Caco-2 (cell line): ENCODE measurements around the gene GBX2. TPM values are rescaled to one million over a fixed set of nuclear protein-coding genes. Genes with fewer than 3 reads are reported as not detected.
A peak's percentile ranks its signal among the peaks of the same experiment; 100 is the strongest.

Experiments
- BruUV-seq: library from RNA; stranded (reverse); fragments of 400-500 nt; replicated peaks from 2 replicates; lab custom pipeline; 2021; lab: Mats Ljungman, UMichigan
- CTCF ChIA-PET: fragments of 300-600 bp; sonication (Branson Sonifier 250); formaldehyde crosslinking; loops from one replicate; lab custom pipeline; 2022; ENCODE audit warnings: antibody characterized with exemption; lab: Charles Lee
- POLR2A ChIA-PET: fragments of 300-600 bp; sonication (Branson Sonifier 250); formaldehyde crosslinking; loops from one replicate; lab custom pipeline; 2022; ENCODE audit warnings: antibody characterized with exemption; lab: Charles Lee
- DNase-seq, 2 experiments: peaks; one replicate each; pipeline versions ENCODE4 v3.0.0 to v3.0.0-alpha.2; 2020 to 2022
- H3K27me3 ChIP-seq: replicated peaks from 2 replicates; pipeline ENCODE4 v1.6.0; 2011; ENCODE audit warnings: low read length; ENCODE audit not compliant: control insufficient read depth, insufficient read depth
- H3K36me3 ChIP-seq: 2 replicates; pipeline ENCODE4 v1.5.1; 2011; ENCODE audit warnings: low read length; ENCODE audit not compliant: control insufficient read depth, insufficient read depth
- H3K4me1 ChIP-seq: fragments of 250-450 bp; sonication (Bioruptor Pico); 2 replicates; pipeline ENCODE4 v1.5.1; 2020; ENCODE audit warnings: mild to moderate bottlenecking
- H3K4me3 ChIP-seq: 2 replicates; pipeline ENCODE4 v1.5.1; 2011; ENCODE audit warnings: low read depth, mild to moderate bottlenecking, control low read depth, low read length
- H3K9me3 ChIP-seq: fragments of 250-450 bp; sonication (Bioruptor Pico); 2 replicates; pipeline ENCODE4 v1.5.1; 2020; ENCODE audit warnings: mild to moderate bottlenecking, moderate library complexity
- H3K27ac Mint-ChIP-seq: one replicate; pipeline ENCODE4 v1.8.0; 2022; ENCODE audit warnings: mixed read lengths; ENCODE audit not compliant: unreplicated experiment
- H3K27me3 Mint-ChIP-seq: one replicate; pipeline ENCODE4 v1.8.0; 2022; ENCODE audit warnings: mixed read lengths; ENCODE audit not compliant: insufficient read depth, unreplicated experiment
- H3K36me3 Mint-ChIP-seq: one replicate; pipeline ENCODE4 v1.8.0; 2022; ENCODE audit warnings: mild to moderate bottlenecking, mixed read lengths; ENCODE audit not compliant: insufficient read depth, unreplicated experiment
- H3K4me1 Mint-ChIP-seq: one replicate; pipeline ENCODE4 v1.8.0; 2022; ENCODE audit warnings: low read depth, mixed read lengths; ENCODE audit not compliant: unreplicated experiment
- H3K4me3 Mint-ChIP-seq: one replicate; pipeline ENCODE4 v1.8.0; 2022; ENCODE audit warnings: mild to moderate bottlenecking, moderate library complexity, mixed read lengths; ENCODE audit not compliant: unreplicated experiment
- H3K9me3 Mint-ChIP-seq: one replicate; pipeline ENCODE4 v1.8.0; 2022; ENCODE audit warnings: mixed read lengths; ENCODE audit not compliant: unreplicated experiment
- CTCF ChIP-seq, 2 experiments: fragments of 200-600 bp in 1 of 2; IDR thresholded peaks; 1 replicate in 1 of 2; 2 replicates in 1 of 2; pipeline versions ENCODE4 v1.5.1 to v1.8.0; 2011 to 2022; ENCODE audit warnings: antibody characterized with exemption in 1 of 2, control low read depth in 1 of 2, inconsistent platforms in 1 of 2, low read depth in 1 of 2, low read length in 1 of 2, mild to moderate bottlenecking in 1 of 2, moderate library complexity in 1 of 2; ENCODE audit not compliant: insufficient read depth in 1 of 2, severe bottlenecking in 1 of 2, unreplicated experiment in 1 of 2
- intact Hi-C: fragments of 100-400 bp; cut with micrococcal nuclease; formaldehyde crosslinking; loops from one replicate; pipeline ENCODE4 v1.10.0; 2022; ENCODE audit not compliant: unreplicated experiment
- total RNA-seq: library from RNA; stranded (reverse); gene quantifications from 2 replicates; pipeline ENCODE4 v1.2.3, GENCODE V29; 2022

The GBX2 gene
- total RNA-seq, 1 experiment from 2014 or later = 2.1 TPM

- H3K36me3 Mint-ChIP-seq = peaks cover 7% of the 10 kb centered on the region
- no peak overlapping the region for H3K27ac Mint-ChIP-seq
- H3K4me3 ChIP-seq = peak overlapping the region; percentile 52
- peak overlapping the region; percentile 74 for H3K4me3 Mint-ChIP-seq
- TF ChIP-seq CTCF (IDR thresholded peaks at IDR 0.05; ENCODE audit: insufficient read depth in 1 of 2, low read depth in 1 of 2, low read length in 1 of 2, severe bottlenecking in 1 of 2, unreplicated experiment in 1 of 2) = no peak
- ChIA-PET CTCF (interaction anchor here (1.1 kb wide), 2 partner anchors 110 to 399 kb away, joined by 3 to 4 read pairs; no protein-coding TSS in a partner anchor), POLR2A (no interaction called here)
- H3K9me3 ChIP-seq = no peaks in the 10 kb centered on the region
- no peaks in the 10 kb centered on the region for H3K4me1 Mint-ChIP-seq
- DNase-seq = no peak
- BruUV-seq = no TSS peak
- H3K36me3 ChIP-seq = no peaks in the 10 kb centered on the region
- H3K9me3 Mint-ChIP-seq = no peaks in the 10 kb centered on the region
- 0 out of 2 replicates have a peak, but pooled peaks cover 3% of the 10 kb centered on the region for H3K4me1 ChIP-seq
- no peaks in the 10 kb centered on the region for H3K27me3 Mint-ChIP-seq
- intact Hi-C loops = no loop called here
- H3K27me3 ChIP-seq = no peaks in the 10 kb centered on the region
Measured at GRCh38 chr2:236177604-236177966, 9.4 kb upstream of the GBX2 start.

- no peak for DNase-seq
- intact Hi-C loops = no loop called here
- no peaks in the 10 kb centered on the region for H3K27me3 Mint-ChIP-seq
- CTCF ChIA-PET = no interaction called here
- no peaks in the 10 kb centered on the region for H3K4me1 Mint-ChIP-seq
- H3K27me3 ChIP-seq = no peaks in the 10 kb centered on the region
- H3K4me3 ChIP-seq = no peak overlapping the region
- peaks cover 7% of the 10 kb centered on the region for H3K36me3 Mint-ChIP-seq
- TF ChIP-seq CTCF (IDR thresholded peaks at IDR 0.05; ENCODE audit: insufficient read depth in 1 of 2, low read depth in 1 of 2, low read length in 1 of 2, severe bottlenecking in 1 of 2, unreplicated experiment in 1 of 2) = no peak
- BruUV-seq = no TSS peak
- no peaks in the 10 kb centered on the region for H3K36me3 ChIP-seq
- POLR2A ChIA-PET = no interaction called here
- H3K4me3 Mint-ChIP-seq = no peak overlapping the region
- H3K4me1 ChIP-seq = 0 out of 2 replicates have a peak, but pooled peaks cover 3% of the 10 kb centered on the region
- no peaks in the 10 kb centered on the region for H3K9me3 ChIP-seq
- H3K9me3 Mint-ChIP-seq = no peaks in the 10 kb centered on the region
- H3K27ac Mint-ChIP-seq = no peak overlapping the region
Measured at GRCh38 chr2:236176951-236177350, 8.8 kb upstream of the GBX2 start.

GRCh38 chr2:236176417-236176816 is 8.2 kb upstream of the GBX2 start:
- POLR2A ChIA-PET = no interaction called here
- no peaks in the 10 kb centered on the region for H3K27me3 ChIP-seq

More at GRCh38 chr2:236176417-236176816, 8.2 kb upstream of the GBX2 start:
- BruUV-seq = no TSS peak
- Histone ChIP-seq H3K4me1 (0 out of 2 replicates have a peak, but pooled peaks cover 3% of the 10 kb centered on the region), H3K9me3 (no peaks in the 10 kb centered on the region), H3K36me3 (no peaks in the 10 kb centered on the region), H3K4me3 (no peak overlapping the region)
- peaks cover 7% of the 10 kb centered on the region for H3K36me3 Mint-ChIP-seq
- no peaks in the 10 kb centered on the region for H3K9me3 Mint-ChIP-seq
- intact Hi-C loops = no loop called here
- H3K27ac Mint-ChIP-seq = no peak overlapping the region
- H3K27me3 Mint-ChIP-seq = no peaks in the 10 kb centered on the region
- no peak for DNase-seq
- CTCF ChIA-PET = no interaction called here
- no peaks in the 10 kb centered on the region for H3K4me1 Mint-ChIP-seq
- no peak overlapping the region for H3K4me3 Mint-ChIP-seq
- peak; percentile 23 to 26 for TF ChIP-seq CTCF (IDR thresholded peaks at IDR 0.05; ENCODE audit: insufficient read depth in 1 of 2, low read depth in 1 of 2, low read length in 1 of 2, severe bottlenecking in 1 of 2, unreplicated experiment in 1 of 2)
